HepG2 (cell line): ENCODE results near the gene SLC16A9. TPM values are rescaled to one million over a fixed set of nuclear protein-coding genes. Genes with fewer than 3 reads are reported as not detected.

ENCODE experiments used
- ATF5 ChIP-seq: sonication (generic); formaldehyde crosslinking; IDR thresholded peaks from 2 replicates; pipeline ENCODE4 v1.4.0; 2020; ENCODE audit warnings: mild to moderate bottlenecking, low read depth, missing genetic modification reagents
- DDIT3 ChIP-seq: sonication (generic); formaldehyde crosslinking; IDR thresholded peaks from 2 replicates; pipeline ENCODE4 v1.4.0; 2020; ENCODE audit warnings: mild to moderate bottlenecking, missing genetic modification reagents
- EP300 ChIP-seq, 3 experiments: sonication (generic) in 1 of 3; formaldehyde crosslinking in 1 of 3; IDR thresholded peaks; 2 replicates each; pipeline versions ENCODE4 v1.5.1 to v1.6.1; 2011 to 2020; ENCODE audit warnings: low read depth in 2 of 3, low read length in 2 of 3, borderline replicate concordance in 1 of 3, improper control_type of control experiment in 1 of 3, mild to moderate bottlenecking in 1 of 3, missing genetic modification reagents in 1 of 3, moderate library complexity in 1 of 3
- ETS1 ChIP-seq: sonication (generic); formaldehyde crosslinking; IDR thresholded peaks from 2 replicates; pipeline ENCODE4 v1.4.0; 2020; ENCODE audit warnings: missing genetic modification reagents
- FOXO1 ChIP-seq: sonication (generic); formaldehyde crosslinking; IDR thresholded peaks from 2 replicates; pipeline ENCODE4 v1.4.0; 2020; ENCODE audit warnings: missing genetic modification reagents
- HNRNPK ChIP-seq: fragments of 200-400 bp; formaldehyde crosslinking; IDR thresholded peaks from 2 replicates; pipeline ENCODE4 v1.6.1; 2018; ENCODE audit warnings: low read length, low read depth, moderate library complexity, mild to moderate bottlenecking; ENCODE audit not compliant: poor library complexity, severe bottlenecking
- IRX3 ChIP-seq: sonication (generic); formaldehyde crosslinking; IDR thresholded peaks from 2 replicates; pipeline ENCODE4 v1.8.1; 2023; ENCODE audit warnings: mild to moderate bottlenecking, low read depth, missing genetic modification reagents, borderline replicate concordance
- KAT2B ChIP-seq: fragments of 150-350 bp; IDR thresholded peaks from 2 replicates; pipeline ENCODE4 v1.6.1; 2014; ENCODE audit warnings: low read depth, low read length, borderline replicate concordance
- LBX2 ChIP-seq: sonication (generic); formaldehyde crosslinking; IDR thresholded peaks from 2 replicates; pipeline ENCODE4 v1.5.0; 2020; ENCODE audit warnings: missing genetic modification reagents, mild to moderate bottlenecking, borderline replicate concordance
- NCOA1 ChIP-seq: sonication (generic); formaldehyde crosslinking; IDR thresholded peaks from 2 replicates; pipeline ENCODE4 v1.9.0; 2021; ENCODE audit warnings: missing genetic modification reagents
- NR1H2 ChIP-seq: sonication (generic); formaldehyde crosslinking; IDR thresholded peaks from 2 replicates; pipeline ENCODE4 v1.8.1; 2022; ENCODE audit warnings: low read depth, missing genetic modification reagents, borderline replicate concordance
- NR2C2 ChIP-seq: sonication (generic); formaldehyde crosslinking; IDR thresholded peaks from 2 replicates; pipeline ENCODE4 v1.4.0; 2020; ENCODE audit warnings: missing genetic modification reagents, mild to moderate bottlenecking, moderate library complexity, borderline replicate concordance
- ONECUT2 ChIP-seq: sonication (generic); formaldehyde crosslinking; IDR thresholded peaks from 2 replicates; pipeline ENCODE4 v1.4.0; 2020; ENCODE audit warnings: missing genetic modification reagents
- SCMH1 ChIP-seq: sonication (generic); formaldehyde crosslinking; IDR thresholded peaks from 2 replicates; pipeline ENCODE4 v1.9.0; 2021; ENCODE audit warnings: missing genetic modification reagents, mild to moderate bottlenecking, borderline replicate concordance
- SP1 ChIP-seq, 2 experiments: fragments of 450-650 bp in 1 of 2; sonication (generic) in 1 of 2; formaldehyde crosslinking in 1 of 2; IDR thresholded peaks; 2 replicates each; pipeline versions ENCODE4 v1.4.0 to v1.6.1; 2016 to 2020; ENCODE audit warnings: missing genetic modification reagents in 1 of 2
- XRCC5 ChIP-seq: fragments of 200-400 bp; formaldehyde crosslinking; optimal IDR thresholded peaks from 2 replicates; pipeline ENCODE3; 2017; ENCODE audit warnings: mild to moderate bottlenecking, low read length
- ZBED4 ChIP-seq: sonication (generic); formaldehyde crosslinking; IDR thresholded peaks from 2 replicates; pipeline ENCODE4 v1.4.0; 2020; ENCODE audit warnings: missing genetic modification reagents, borderline replicate concordance
- ZFP1 ChIP-seq: IDR thresholded peaks from 2 replicates; pipeline ENCODE4 v1.6.1; 2016
- ZGPAT ChIP-seq: IDR thresholded peaks from 2 replicates; pipeline ENCODE4 v1.6.1; 2016; ENCODE audit warnings: mild to moderate bottlenecking
- ZNF83 ChIP-seq: sonication (generic); formaldehyde crosslinking; IDR thresholded peaks from 2 replicates; pipeline ENCODE4 v1.4.0; 2020; ENCODE audit warnings: missing genetic modification reagents, mild to moderate bottlenecking, borderline replicate concordance
- polyA plus RNA-seq, 8 experiments: library from polyadenylated mRNA; depleted of rRNA in 3 of 8; stranded (reverse) in 7 of 8; unstranded in 1 of 8; fragments of >200 nt; fragmentation: Illumina TruSeq in 4 of 8; extraction: Trizol in 4 of 8; gene quantifications; 2 replicates each; pipeline versions ENCODE4 v1.2.1 to v1.2.3, GENCODE V29; 2011 to 2016; ENCODE audit warnings: low read depth in 4 of 8, missing spikeins in 1 of 8, mixed read lengths in 1 of 8; ENCODE audit not compliant: insufficient read depth in 1 of 8
- total RNA-seq, 5 experiments: library from RNA; depleted of rRNA; stranded (reverse); fragments of >200 nt; fragmentation: Illumina TruSeq; extraction: Trizol; gene quantifications; 2 replicates each; pipeline ENCODE4 v1.2.3, GENCODE V29; 2016; ENCODE audit warnings: low read depth in 1 of 5

SLC16A9 gene
- total and polyA plus RNA-seq, 2 of the 13 experiments (the other 11 are each of a cell fraction or from before 2014, with no cell fraction given): 0.01 to 0.09 TPM

GRCh38 chr10:59677253-59677831 lies 32.3 kb downstream of the SLC16A9 start (continued):
- TF ChIP-seq EP300 (IDR thresholded peaks at IDR 0.05; ENCODE audit: low read depth in 2 of 2, low read length in 2 of 2): peak in 1 of 2 experiments; percentile 76; a peak in 2 of 4 replicates
- TF ChIP-seq EP300 (CRISPR knock-in tag; IDR thresholded peaks at IDR 0.05; ENCODE audit: borderline replicate concordance): no peak
- no peak for TF ChIP-seq ATF5 (CRISPR knock-in tag)
- TF ChIP-seq ZFP1 (CRISPR knock-in tag): no peak
- TF ChIP-seq NCOA1 (CRISPR knock-in tag): no peak
- TF ChIP-seq ZGPAT (CRISPR knock-in tag): peak; percentile 43; the same call in 1 of the 2 replicates
- TF ChIP-seq ETS1 (CRISPR knock-in tag): no peak
- no peak for TF ChIP-seq SCMH1
- TF ChIP-seq ZNF83 (CRISPR knock-in tag): no peak
- peak; percentile 44; the same call in 1 of the 2 replicates for TF ChIP-seq FOXO1 (CRISPR knock-in tag)
- no peak for TF ChIP-seq NR1H2 (CRISPR knock-in tag)
- TF ChIP-seq ONECUT2: no peak
- TF ChIP-seq HNRNPK: no peak
- no peak for TF ChIP-seq IRX3 (CRISPR knock-in tag)
- TF ChIP-seq SP1 (IDR thresholded peaks at IDR 0.05): no peak
- TF ChIP-seq SP1 (CRISPR knock-in tag; IDR thresholded peaks at IDR 0.05): no peak
- TF ChIP-seq KAT2B: no peak
- TF ChIP-seq LBX2 (CRISPR knock-in tag): no peak
- no peak for TF ChIP-seq ZBED4 (CRISPR knock-in tag)
- TF ChIP-seq XRCC5: no peak
- no peak for TF ChIP-seq DDIT3 (CRISPR knock-in tag)
- TF ChIP-seq NR2C2 (CRISPR knock-in tag): no peak
